NT2/D1 (cell line): Measurements from ENCODE around the gene SIL1.

Experiments
- SUZ12 ChIP-seq: IDR thresholded peaks from 2 replicates; pipeline ENCODE4 v1.6.1; 2011; ENCODE audit not compliant: insufficient read length, insufficient read depth; ENCODE audit errors: extremely low read depth
- YY1 ChIP-seq: IDR thresholded peaks from 2 replicates; pipeline ENCODE4 v1.6.1; 2011; ENCODE audit not compliant: insufficient read length, insufficient read depth
- ZNF274 ChIP-seq: IDR thresholded peaks from 2 replicates; pipeline ENCODE4 v1.6.1; 2011; ENCODE audit warnings: mild to moderate bottlenecking, low read depth, low read length

GRCh38 chr5:139065306-139065705 is 132.9 kb downstream of the SIL1 start:
- no peak for TF ChIP-seq YY1
- TF ChIP-seq ZNF274: no peak
- no peak for TF ChIP-seq SUZ12
